Prostate gland (tissue), 2 donors: ENCODE data around the gene KL. TPM values are rescaled to one million over a fixed set of nuclear protein-coding genes. Genes with fewer than 3 reads are reported as not detected.

ENCODE experiments used
- DNase-seq: peaks from one replicate; pipeline ENCODE4 v3.0.0-alpha.2; 2019; ENCODE audit warnings: low spot score
- H3K27ac ChIP-seq, 2 donors: fragments of 200-600 bp; sonication (generic); 2 replicates each; pipeline ENCODE4 v1.5.1; 2017 to 2019
- H3K27me3 ChIP-seq: fragments of 200-600 bp; sonication (generic); replicated peaks from 2 replicates; pipeline ENCODE4 v1.5.1; 2019; ENCODE audit not compliant: insufficient read depth
- H3K36me3 ChIP-seq, 2 donors: fragments of 200-600 bp; sonication (generic); 1 replicate in 1 of 2; 2 replicates in 1 of 2; pipeline versions ENCODE4 v1.5.1 to v1.8.1; 2017 to 2019
- H3K4me1 ChIP-seq: fragments of 200-600 bp; sonication (generic); replicated peaks from 2 replicates; pipeline ENCODE4 v1.5.1; 2019
- H3K4me3 ChIP-seq, 2 donors: fragments of 200-600 bp; sonication (generic); 2 replicates each; pipeline ENCODE4 v1.5.1; 2017 to 2019
- H3K9me3 ChIP-seq: fragments of 200-600 bp; sonication (generic); 2 replicates; pipeline ENCODE4 v1.5.1; 2017
- CTCF ChIP-seq, 4 experiments: fragments of 200-600 bp in 2 of 4; fragments of 450-650 bp in 2 of 4; sonication (generic) in 2 of 4; IDR thresholded peaks; 1 replicate in 3 of 4; 2 replicates in 1 of 4; pipeline ENCODE4 v1.5.1; 2016 to 2019; ENCODE audit warnings: antibody characterized with exemption in 4 of 4, mild to moderate bottlenecking in 2 of 4, moderate library complexity in 2 of 4
- POLR2A ChIP-seq: fragments of 450-650 bp; IDR thresholded peaks from one replicate; pipeline ENCODE4 v1.6.1; 2016; ENCODE audit warnings: antibody characterized with exemption, mild to moderate bottlenecking
- POLR2AphosphoS5 ChIP-seq: sonication (generic); formaldehyde crosslinking; IDR thresholded peaks from one replicate; pipeline ENCODE4 v1.6.1; 2017; ENCODE audit warnings: antibody characterized with exemption
- WGBS: methylation state at CpG from one replicate; pipeline ENCODE4 v1.1.5; 2018; 5-methylcytosine and 5-hydroxymethylcytosine counted together
- intact Hi-C: fragments of 100-400 bp; cut with DNase I; formaldehyde crosslinking; loops from one replicate; pipeline ENCODE4 v1.14.2; 2022
- total RNA-seq, 2 donors: library from RNA; depleted of rRNA; stranded (reverse); fragments of >200 nt; gene quantifications; one replicate each; pipeline ENCODE4 v1.1.0, GENCODE V29; 2016

Gene KL
- total RNA-seq, 2 donors from 2014 or later, result 13.9 to 46.8 TPM

DNA sequence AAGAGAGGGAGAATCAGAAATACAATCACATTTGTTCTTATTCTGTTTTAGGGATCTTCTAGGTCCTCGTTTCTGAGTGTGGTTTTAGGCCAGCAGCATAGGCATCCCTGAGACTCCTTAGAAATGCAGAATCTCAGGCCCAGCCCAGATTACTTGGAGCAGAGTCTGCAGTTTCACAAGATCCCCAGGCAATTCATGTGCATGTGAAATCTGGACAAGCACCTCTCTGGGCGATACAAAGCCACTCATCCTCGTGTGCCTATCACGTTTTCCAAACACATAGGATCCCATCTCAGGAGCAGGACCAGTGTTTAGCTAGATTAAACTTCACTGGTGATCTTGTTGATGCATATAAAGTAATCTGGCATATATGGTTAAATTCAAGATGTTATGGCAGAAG, 87.2 kb downstream of the KL start:
- intact Hi-C loops, result loop anchor here (10.0 kb wide), 1 partner anchor 59 kb away; no protein-coding TSS in a partner anchor
- Histone ChIP-seq H3K9me3 (no peaks in the 10 kb centered on the region), H3K27ac (no peak overlapping the region), H3K27me3 (no peaks in the 10 kb centered on the region), H3K4me1 (no peaks in the 10 kb centered on the region), H3K36me3 (no peaks in the 10 kb centered on the region), H3K4me3 (no peak overlapping the region)
- TF ChIP-seq CTCF (IDR thresholded peaks at IDR 0.05), result no peak
- TF ChIP-seq POLR2A, result no peak
- no peak for TF ChIP-seq POLR2AphosphoS5
- WGBS, result 91% methylated on average over 4 of the region's 4 CpGs
- DNase-seq, result no peak

GRCh38 chr13:33105387-33106005, 89.3 kb downstream of the KL start:
- H3K4me3 ChIP-seq, result no peak overlapping the region
- intact Hi-C loops, result loop anchor here (5.0 to 10.0 kb wide), 2 partner anchors 61 to 67 kb away; no protein-coding TSS in a partner anchor
- no peaks in the 10 kb centered on the region for H3K9me3 ChIP-seq
- no peak for DNase-seq
- TF ChIP-seq POLR2A (no peak), POLR2AphosphoS5 (no peak), CTCF (IDR thresholded peaks at IDR 0.05) (no peak)
- WGBS, result 83% methylated on average over 9 of the region's 9 CpGs
- no peaks in the 10 kb centered on the region for H3K36me3 ChIP-seq
- H3K4me1 ChIP-seq, result peaks cover 10% of the 10 kb centered on the region
- H3K27me3 ChIP-seq, result no peaks in the 10 kb centered on the region
- H3K27ac ChIP-seq, result no peak overlapping the region

GRCh38 chr13:33106656-33107360, 90.6 kb downstream of the KL start:
- no peak overlapping the region for H3K27ac ChIP-seq
- no peak for DNase-seq
- no peak overlapping the region for H3K4me3 ChIP-seq
- H3K9me3 ChIP-seq, result no peaks in the 10 kb centered on the region
- TF ChIP-seq POLR2A (no peak), CTCF (IDR thresholded peaks at IDR 0.05) (no peak), POLR2AphosphoS5 (no peak)
- H3K27me3 ChIP-seq, result no peaks in the 10 kb centered on the region
- intact Hi-C loops, result loop anchor here (5.0 to 10.0 kb wide), 2 partner anchors 62 to 65 kb away; no protein-coding TSS in a partner anchor
- no peaks in the 10 kb centered on the region for H3K36me3 ChIP-seq
- 59% methylated on average over 7 of the region's 7 CpGs for WGBS
- H3K4me1 ChIP-seq, result peaks cover 16% of the 10 kb centered on the region

- no peak for TF ChIP-seq CTCF (IDR thresholded peaks at IDR 0.05)
- TF ChIP-seq POLR2A, result no peak
- TF ChIP-seq POLR2AphosphoS5, result no peak
- intact Hi-C loops, result loop anchor here (5.0 to 10.0 kb wide), 2 partner anchors 63 to 65 kb away; no protein-coding TSS in a partner anchor
- WGBS, result 84% methylated on average over 2 of the region's 2 CpGs
These were observed 91.1 kb downstream of the KL start for GRCh38 chr13:33107361-33107760.

More at GRCh38 chr13:33107361-33107760, 91.1 kb downstream of the KL start:
- no peaks in the 10 kb centered on the region for H3K36me3 ChIP-seq
- no peaks in the 10 kb centered on the region for H3K9me3 ChIP-seq
- H3K4me3 ChIP-seq, result no peak overlapping the region
- DNase-seq, result no peak
- no peaks in the 10 kb centered on the region for H3K27me3 ChIP-seq
- H3K27ac ChIP-seq, result no peak overlapping the region
- peaks cover 16% of the 10 kb centered on the region for H3K4me1 ChIP-seq
